ENCODE results near the gene TNNC1.

GRCh38 chr3:52502001-52502400, 48.2 kb upstream of the TNNC1 start:
- TF ChIP-seq CTCF (conservative IDR thresholded peaks at IDR 0.05; ENCODE audit: low read length) (no peak), EZH2phosphoT487 (IDR thresholded peaks at IDR 0.05; ENCODE audit: borderline replicate concordance, low read depth, low read length) (no peak)
